C4-2B (cell line): ENCODE data around the gene MYO9B.

ENCODE experiments used
- H3K27ac ChIP-seq: fragments of 450-650 bp; 2 replicates; pipeline ENCODE4 v1.5.1; 2017
- CTCF ChIP-seq: fragments of 450-650 bp; conservative IDR thresholded peaks from 2 replicates; pipeline ENCODE4 v1.5.1; 2017; ENCODE audit warnings: mild to moderate bottlenecking
- ZFX ChIP-seq: fragments of 450-650 bp; IDR thresholded peaks from 2 replicates; pipeline ENCODE4 v1.6.1; 2017

MYO9B gene

GRCh38 chr19:17170538-17171297, 95.1 kb downstream of the MYO9B start:
- no peak for TF ChIP-seq CTCF
- no peak for TF ChIP-seq ZFX
- no peak overlapping the region for H3K27ac ChIP-seq

- no peak overlapping the region for H3K27ac ChIP-seq
- TF ChIP-seq ZFX (no peak), CTCF (no peak)
Measured at GRCh38 chr19:17171874-17172273, 96.3 kb downstream of the MYO9B start.

- no peak for TF ChIP-seq CTCF
- no peak for TF ChIP-seq ZFX
- no peak overlapping the region for H3K27ac ChIP-seq
Measured at GRCh38 chr19:17172624-17173345, 97.2 kb downstream of the MYO9B start.

GRCh38 chr19:17178291-17178690, 102.7 kb downstream of the MYO9B start:
- no peak overlapping the region for H3K27ac ChIP-seq
- TF ChIP-seq CTCF: no peak
- TF ChIP-seq ZFX: no peak

- no peak overlapping the region for H3K27ac ChIP-seq
- TF ChIP-seq ZFX (no peak), CTCF (no peak)
Measured at GRCh38 chr19:17180997-17181702, 105.6 kb downstream of the MYO9B start.

- TF ChIP-seq CTCF: no peak
- TF ChIP-seq ZFX: no peak
- H3K27ac ChIP-seq: no peak overlapping the region
Measured at GRCh38 chr19:17183271-17183761, 107.7 kb downstream of the MYO9B start.
